GM23338 (cell line): ENCODE results near the gene CACNB2. TPM values are rescaled to one million over a fixed set of nuclear protein-coding genes. Genes with fewer than 3 reads are reported as not detected.

Experiments used
- ATAC-seq: fragments of 200-7000 bp; cut with Tn5 transposase; 3 replicates; pipeline ENCODE4 v1.9.1; 2020
- DNase-seq: peaks from one replicate; pipeline ENCODE4 v3.0.0-alpha.2; 2015; ENCODE audit warnings: low spot score
- H2AFZ ChIP-seq: fragments of 200-600 bp; sonication (generic); 2 replicates; pipeline ENCODE4 v1.8.0; 2016; ENCODE audit warnings: antibody characterized with exemption, mild to moderate bottlenecking, moderate library complexity
- H3F3A ChIP-seq: fragments of 200-600 bp; sonication (generic); replicated peaks from 2 replicates; pipeline ENCODE4 v1.8.0; 2017; ENCODE audit warnings: antibody characterized with exemption, mixed run types, low read depth
- H3K27ac ChIP-seq: fragments of 200-600 bp; sonication (generic); 2 replicates; pipeline ENCODE4 v1.6.1; 2016; ENCODE audit warnings: low read depth
- H3K27me3 ChIP-seq: fragments of 200-600 bp; sonication (generic); 2 replicates; pipeline ENCODE4 v1.8.0; 2016; ENCODE audit warnings: mild to moderate bottlenecking, mixed run types, moderate library complexity; ENCODE audit not compliant: insufficient read depth
- H3K36me3 ChIP-seq: fragments of 200-600 bp; sonication (generic); 2 replicates; pipeline ENCODE4 v1.8.0; 2016; ENCODE audit warnings: mild to moderate bottlenecking; ENCODE audit not compliant: insufficient read depth
- H3K4me1 ChIP-seq: fragments of 200-600 bp; sonication (generic); 2 replicates; pipeline ENCODE4 v1.8.0; 2016; ENCODE audit warnings: mild to moderate bottlenecking, moderate library complexity; ENCODE audit not compliant: insufficient read depth
- H3K4me2 ChIP-seq: fragments of 200-600 bp; sonication (generic); 2 replicates; pipeline ENCODE4 v1.7.1; 2017; ENCODE audit warnings: mixed run types
- H3K4me3 ChIP-seq: fragments of 200-600 bp; sonication (generic); 2 replicates; pipeline ENCODE4 v1.6.1; 2016; ENCODE audit warnings: mixed run types
- H3K79me2 ChIP-seq: fragments of 200-600 bp; sonication (generic); replicated peaks from 2 replicates; pipeline ENCODE4 v1.8.0; 2017; ENCODE audit warnings: mild to moderate bottlenecking; ENCODE audit not compliant: insufficient read depth
- H3K9me2 ChIP-seq: fragments of 200-600 bp; sonication (generic); 2 replicates; pipeline ENCODE4 v1.8.0; 2017; ENCODE audit not compliant: insufficient read depth
- H4K20me1 ChIP-seq: fragments of 200-600 bp; sonication (generic); replicated peaks from 2 replicates; pipeline ENCODE4 v1.8.0; 2017; ENCODE audit warnings: mild to moderate bottlenecking; ENCODE audit not compliant: insufficient read depth
- H3K27ac Mint-ChIP-seq: 2 replicates; pipeline ENCODE4 v1.8.0; 2020; ENCODE audit warnings: inconsistent platforms, mild to moderate bottlenecking, moderate library complexity, mixed read lengths
- H3K27me3 Mint-ChIP-seq: 3 replicates; pipeline ENCODE4 v1.8.0; 2022; ENCODE audit warnings: low read depth, mild to moderate bottlenecking, moderate library complexity, mixed read lengths, inconsistent platforms; ENCODE audit not compliant: insufficient read depth, poor library complexity
- H3K36me3 Mint-ChIP-seq: 3 replicates; pipeline ENCODE4 v1.8.0; 2021; ENCODE audit warnings: low read depth, mild to moderate bottlenecking, inconsistent platforms, moderate library complexity, mixed read lengths
- H3K4me1 Mint-ChIP-seq: 3 replicates; pipeline ENCODE4 v1.8.0; 2020; ENCODE audit warnings: mild to moderate bottlenecking, inconsistent platforms, mixed read lengths
- H3K4me3 Mint-ChIP-seq: 3 replicates; pipeline ENCODE4 v1.8.0; 2021; ENCODE audit warnings: moderate library complexity, mild to moderate bottlenecking, inconsistent platforms, mixed read lengths
- H3K9me3 Mint-ChIP-seq: 3 replicates; pipeline ENCODE4 v1.8.0; 2020; ENCODE audit warnings: moderate library complexity, mild to moderate bottlenecking, inconsistent platforms, mixed read lengths
- CREB1 ChIP-seq: fragments of 250-450 bp; sonication (Bioruptor Pico); IDR thresholded peaks from 2 replicates; pipeline ENCODE4 v1.5.0; 2020; ENCODE audit warnings: low read depth, mild to moderate bottlenecking, moderate library complexity
- EZH2 ChIP-seq: fragments of 200-600 bp; sonication (generic); IDR thresholded peaks from one replicate; pipeline ENCODE4 v1.8.0; 2017; ENCODE audit warnings: antibody characterized with exemption, mild to moderate bottlenecking, low read depth; ENCODE audit not compliant: unreplicated experiment
- JUNB ChIP-seq: IDR thresholded peaks from one replicate; pipeline ENCODE4 v1.6.1; 2016; ENCODE audit warnings: antibody characterized with exemption; ENCODE audit not compliant: unreplicated experiment
- POLR2AphosphoS5 ChIP-seq: IDR thresholded peaks from 2 replicates; pipeline ENCODE4 v1.6.1; 2016; ENCODE audit warnings: antibody characterized with exemption, low read depth
- STAT1 ChIP-seq: IDR thresholded peaks from one replicate; pipeline ENCODE4 v1.6.1; 2016; ENCODE audit warnings: antibody characterized with exemption; ENCODE audit not compliant: unreplicated experiment
- ZNF114 ChIP-seq: fragments of 250-450 bp; sonication (Bioruptor Pico); IDR thresholded peaks from 2 replicates; pipeline ENCODE4 v1.5.0; 2020; ENCODE audit warnings: mild to moderate bottlenecking, moderate library complexity
- ZNF462 ChIP-seq: fragments of 250-450 bp; sonication (Bioruptor Pico); IDR thresholded peaks from 2 replicates; pipeline ENCODE4 v1.5.0; 2020; ENCODE audit warnings: mild to moderate bottlenecking, moderate library complexity
- polyA plus RNA-seq: library from polyadenylated mRNA; unstranded; fragments of >200 nt; fragmentation: Nextera tagmentation; extraction: Ambion mirVana; gene quantifications from 2 replicates; pipeline ENCODE4 v1.2.1, GENCODE V29; 2016
- total RNA-seq: library from RNA; depleted of rRNA; stranded (reverse); fragments of >200 nt; shearing (Covaris generic); gene quantifications from 2 replicates; pipeline ENCODE4 v1.2.3, GENCODE V29; 2014

CACNB2 gene
- total and polyA plus RNA-seq, 2 experiments from 2014 or later, result 5.0 to 5.9 TPM

GRCh38 chr10:18290651-18291313 is 150.6 kb downstream of the CACNB2 start (continued):
- no peak for TF ChIP-seq ZNF462 (CRISPR knock-in tag)

GRCh38 chr10:18293536-18294510 is 153.6 kb downstream of the CACNB2 start:
- no peaks in the 10 kb centered on the region for H3K36me3 Mint-ChIP-seq
- TF ChIP-seq POLR2AphosphoS5 (no peak), EZH2 (no peak), STAT1 (no peak), CREB1 (CRISPR knock-in tag) (no peak), ZNF114 (no peak), JUNB (no peak), ZNF462 (CRISPR knock-in tag) (no peak)

More at GRCh38 chr10:18293536-18294510, 153.6 kb downstream of the CACNB2 start:
- no peak for ATAC-seq
- Histone ChIP-seq H3K27ac (no peak overlapping the region), H3F3A (no peaks in the 10 kb centered on the region), H3K36me3 (no peaks in the 10 kb centered on the region), H3K79me2 (no peaks in the 10 kb centered on the region), H3K9me2 (0 out of 2 replicates have a peak, but pooled peaks cover 5% of the 10 kb centered on the region), H3K4me3 (no peak overlapping the region), H4K20me1 (no peaks in the 10 kb centered on the region), H3K4me1 (no peaks in the 10 kb centered on the region), H3K4me2 (no peak overlapping the region), H3K27me3 (no peaks in the 10 kb centered on the region), H2AFZ (no peak overlapping the region)
- no peak overlapping the region for H3K27ac Mint-ChIP-seq
- H3K27me3 Mint-ChIP-seq, result peaks cover 2% of the 10 kb centered on the region
- H3K9me3 Mint-ChIP-seq, result no peaks in the 10 kb centered on the region
- peaks cover 8% of the 10 kb centered on the region; the same call in 2 of the 3 replicates for H3K4me1 Mint-ChIP-seq
- no peak for DNase-seq
- no peak overlapping the region for H3K4me3 Mint-ChIP-seq
